NCI-H1436 (cell line): ENCODE measurements around the gene SLC12A7.
"Not testable (repeated sequence)": the region's sequence is repeated elsewhere in the genome, so short reads cannot be mapped to it uniquely, and the experiment has no call there.

Source experiments
- DNase-seq: peaks from one replicate; lab custom pipeline; 2025; lab: John Stamatoyannopoulos, UW

The SLC12A7 gene

DNA sequence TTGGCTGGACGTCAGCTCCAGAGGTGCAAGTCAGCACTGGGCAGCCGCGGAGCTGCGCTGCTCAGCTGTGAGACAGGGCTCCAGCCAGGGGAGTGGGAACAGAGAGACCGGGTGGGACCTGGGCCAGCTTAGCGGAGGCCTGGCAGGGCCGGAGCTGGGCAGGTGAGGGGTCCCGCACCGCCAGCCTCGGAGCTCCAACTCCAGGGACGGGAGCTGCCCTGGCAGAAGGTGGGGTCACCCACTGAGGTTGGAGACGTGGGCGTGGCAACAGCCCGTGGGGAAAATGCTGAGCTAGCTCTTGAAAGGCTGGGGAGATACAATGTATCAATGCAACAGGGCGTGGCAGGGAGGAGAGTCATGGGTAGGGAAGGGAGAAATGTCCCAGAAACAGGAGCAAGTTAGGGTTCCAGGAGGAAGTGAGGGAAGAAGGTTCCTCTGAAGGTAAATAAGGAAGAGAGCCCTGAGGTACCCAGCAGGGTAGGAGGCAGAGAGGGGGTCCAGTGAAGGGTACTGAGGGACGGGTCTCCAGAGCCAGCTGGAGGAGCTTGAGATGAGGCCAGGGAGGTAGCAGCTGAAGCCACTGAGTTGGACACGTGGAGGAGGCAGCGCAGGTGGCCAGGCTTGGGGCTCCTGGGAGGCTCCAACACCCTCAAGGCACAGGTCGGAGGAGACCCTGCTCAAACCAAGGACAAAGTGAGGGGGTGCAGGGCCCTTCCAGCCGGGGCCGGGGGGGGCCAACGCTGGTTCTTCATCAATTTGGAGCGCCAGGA lies 104.0 kb downstream of the SLC12A7 start:
- DNase-seq = no peak

DNA sequence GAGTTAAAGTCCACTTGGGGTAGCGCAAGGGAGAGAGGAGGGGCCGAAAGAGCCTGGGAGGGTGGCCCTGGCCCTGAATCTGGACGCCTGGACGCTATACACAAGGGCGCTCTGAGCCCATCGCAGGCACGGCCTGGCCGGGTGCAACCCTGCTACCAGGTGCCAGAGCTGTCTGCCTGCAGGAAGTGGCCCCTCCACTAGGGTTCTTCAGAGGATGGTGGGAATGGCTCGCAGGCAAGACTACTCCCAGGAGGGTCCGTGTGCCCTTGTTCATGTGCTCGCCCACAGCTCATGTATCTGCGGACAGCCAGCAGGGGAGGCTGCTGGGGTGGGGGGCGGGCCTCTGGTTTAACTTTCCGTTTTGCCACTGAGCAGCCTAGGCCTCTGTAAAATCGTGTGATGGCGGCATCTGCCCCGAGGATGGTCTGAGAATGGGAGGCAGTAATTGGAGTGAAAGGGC lies 104.6 kb downstream of the SLC12A7 start:
- no peak for DNase-seq

DNA sequence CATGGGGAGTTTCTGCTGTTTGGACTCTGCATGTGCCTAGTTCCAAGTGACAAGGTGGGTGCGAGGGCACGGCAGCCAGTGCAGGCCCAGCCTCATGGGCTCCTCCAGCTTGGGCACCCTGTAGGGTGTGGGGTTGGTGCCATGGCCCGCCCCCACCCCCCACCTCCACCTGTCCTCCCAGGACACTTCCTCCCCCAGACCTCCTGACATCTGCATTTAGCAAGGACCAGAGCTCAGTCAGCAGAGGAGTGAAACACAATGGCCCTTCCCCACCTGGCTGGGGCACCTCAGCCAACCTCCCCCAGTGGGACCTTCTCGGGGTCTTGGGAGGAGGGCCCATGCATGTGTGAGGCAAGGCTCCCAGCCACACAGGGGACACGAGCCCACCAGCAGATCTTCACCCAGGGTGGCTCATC lies 105.2 kb downstream of the SLC12A7 start:
- no peak for DNase-seq

DNA sequence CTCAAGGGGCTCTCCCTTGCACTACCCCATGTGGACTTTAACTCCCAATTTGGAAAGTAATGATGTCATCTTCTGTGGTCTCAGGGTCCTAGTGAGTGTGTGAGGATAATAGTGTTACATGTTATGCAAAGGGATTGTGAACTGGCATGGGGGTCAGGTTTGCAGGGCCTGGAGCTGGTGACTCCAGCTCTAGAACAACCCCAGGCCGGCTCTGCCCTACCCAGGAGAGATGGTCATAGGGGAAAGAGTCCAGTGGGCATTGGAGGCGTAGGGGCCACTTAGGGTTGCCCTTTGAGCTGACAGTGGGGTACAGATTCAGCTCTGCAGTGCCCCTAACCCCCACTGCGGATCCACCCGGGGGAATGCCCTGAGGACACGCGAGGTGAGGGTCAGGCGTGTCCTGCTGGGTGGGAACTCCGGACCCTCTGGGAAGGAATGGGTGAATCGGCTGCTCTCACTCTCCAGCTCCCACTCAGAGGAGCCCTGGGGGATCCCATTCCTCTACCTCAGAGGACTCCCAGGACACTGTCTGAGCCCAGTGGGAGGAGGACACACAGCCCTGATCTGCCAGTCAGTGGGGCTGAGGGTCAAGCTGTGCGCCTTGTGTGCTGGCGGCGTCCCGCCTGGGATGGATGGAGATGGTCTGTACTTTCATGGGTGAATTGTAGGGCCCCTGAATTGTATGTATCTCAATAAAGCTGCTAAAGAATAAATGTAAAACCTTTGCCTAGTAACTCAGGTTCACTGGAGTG lies 105.8 kb downstream of the SLC12A7 start:
- DNase-seq = no peak

DNA sequence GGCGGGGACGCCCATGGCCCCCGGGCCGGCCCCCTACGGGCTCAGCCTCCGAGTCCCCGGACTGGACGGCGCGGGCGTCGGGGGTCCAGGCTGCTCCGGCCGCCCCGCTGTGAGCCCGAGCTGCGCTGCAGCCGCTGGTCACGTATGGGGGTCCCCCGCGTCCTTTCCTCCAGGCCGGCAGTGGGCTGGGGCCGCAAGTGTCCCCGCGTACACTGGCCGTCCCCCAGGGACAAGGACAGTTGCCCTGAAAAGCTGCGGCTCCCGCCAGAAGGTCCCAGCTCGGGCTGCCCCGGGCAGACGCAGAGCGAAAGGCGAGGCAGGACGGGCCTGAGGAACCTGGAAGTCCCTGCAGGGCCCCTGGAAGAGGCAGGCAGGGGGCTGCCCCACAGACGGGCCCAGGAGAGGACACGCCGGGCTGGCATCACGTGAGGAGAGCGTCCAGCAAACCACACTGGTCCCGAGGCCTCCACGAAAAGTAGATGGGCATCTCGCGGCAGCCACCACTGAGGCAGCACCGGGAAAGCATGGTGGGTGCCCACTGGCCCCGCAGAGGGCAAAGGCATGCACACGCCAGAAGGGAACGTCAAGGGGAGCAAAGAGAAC lies 106.5 kb downstream of the SLC12A7 start:
- DNase-seq = no peak

DNA sequence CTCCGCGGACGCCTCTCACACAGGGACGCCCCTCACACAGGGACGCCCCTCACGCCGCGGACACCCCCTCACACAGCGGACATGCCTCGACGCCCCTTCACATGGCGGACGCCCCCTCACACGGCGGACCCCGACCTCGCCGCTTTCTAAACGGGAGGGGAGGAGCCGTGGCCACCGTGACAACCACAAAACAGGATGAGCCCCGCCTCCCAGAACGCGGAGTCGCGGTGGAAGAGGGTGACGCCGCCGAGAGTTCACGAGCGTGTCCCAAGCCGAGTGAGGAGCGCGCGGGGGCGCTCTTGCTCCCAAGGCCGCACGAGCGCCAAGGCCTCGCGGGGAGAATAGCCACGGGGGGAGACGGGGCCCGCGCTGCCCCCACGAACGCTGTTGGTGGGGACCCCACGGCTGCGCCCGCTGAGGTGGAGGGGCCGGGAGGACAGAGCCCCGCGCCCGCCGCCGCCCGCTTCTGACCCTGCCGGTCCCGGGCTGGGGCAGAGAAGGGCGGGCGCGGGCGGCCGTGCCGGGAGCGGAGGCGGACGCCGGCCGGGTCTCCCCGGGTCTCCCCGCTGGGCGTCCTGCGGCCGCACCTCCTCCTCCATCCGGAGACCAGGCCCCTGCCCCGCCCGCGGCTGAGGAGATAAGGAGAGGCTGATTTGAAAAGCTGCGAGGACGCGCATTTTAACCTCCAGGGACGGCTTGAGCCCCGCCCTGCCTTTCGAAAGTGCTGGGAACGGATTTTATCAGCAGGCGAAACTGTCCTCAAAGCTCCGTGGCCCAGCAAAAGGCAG lies 107.2 kb downstream of the SLC12A7 start:
- DNase-seq = no peak

DNA sequence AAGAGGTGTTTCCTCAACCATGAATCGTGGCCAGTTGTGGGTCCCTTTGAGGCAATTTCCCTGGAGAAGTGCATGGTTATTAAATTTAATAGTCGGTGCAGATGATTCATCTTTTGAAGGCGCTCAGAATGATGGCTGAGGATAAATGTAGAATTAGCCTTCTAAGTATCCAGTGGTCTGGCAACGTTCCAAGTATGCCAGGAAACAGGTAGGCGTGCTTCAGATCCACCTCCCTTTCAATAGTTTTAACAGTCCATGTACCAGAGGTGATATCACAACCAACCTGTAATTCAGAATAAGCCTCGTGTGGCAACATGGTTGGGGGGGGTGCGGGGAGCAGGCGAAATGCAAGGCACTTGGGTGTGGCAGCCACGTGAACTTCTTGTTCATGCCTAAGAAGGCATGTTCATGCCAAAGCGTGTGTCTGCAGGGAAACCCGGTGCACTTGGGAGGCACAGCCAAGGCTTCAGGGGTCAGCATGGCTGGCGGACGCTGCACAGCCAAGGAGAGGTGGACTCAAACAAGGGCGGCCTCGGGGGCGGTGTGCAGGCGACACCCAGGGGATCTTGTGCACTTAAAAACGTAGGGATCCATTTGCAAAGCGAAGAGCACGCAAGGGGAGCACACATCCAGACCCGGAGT lies 108.4 kb downstream of the SLC12A7 start:
- peak; percentile 83 for DNase-seq

DNA sequence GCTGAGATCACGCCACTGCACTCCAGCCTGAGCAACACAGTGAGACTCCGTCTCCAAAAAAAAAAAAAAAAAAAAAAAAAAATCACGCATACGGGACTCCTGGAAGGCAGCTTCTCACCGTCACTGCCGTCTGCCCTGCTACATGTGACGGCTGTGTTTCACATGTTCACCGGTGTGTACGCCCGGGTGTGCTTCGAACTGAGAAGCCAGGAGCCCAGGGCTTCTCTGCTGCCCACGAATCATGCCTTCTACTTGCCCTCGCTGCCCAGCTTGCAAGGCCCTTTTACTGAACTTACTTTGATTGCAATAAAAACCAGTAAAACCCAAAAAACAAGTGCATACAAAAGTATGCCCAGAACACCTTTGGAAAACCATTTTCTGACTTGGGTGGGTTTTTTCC lies 109.0 kb downstream of the SLC12A7 start:
- no peak for DNase-seq

DNA sequence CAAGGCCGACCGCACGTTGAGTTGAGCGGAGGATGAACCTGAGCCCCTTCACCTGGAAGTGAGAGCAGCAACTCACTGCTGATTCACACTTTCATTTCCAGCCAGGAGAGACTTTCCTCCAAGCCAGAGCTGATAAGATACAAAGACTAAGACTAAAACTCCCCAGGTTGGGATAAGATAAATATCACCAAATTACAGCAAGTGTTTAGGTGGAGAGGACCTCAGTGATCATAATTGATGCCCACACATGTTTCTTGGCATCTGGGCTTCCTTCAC lies 109.7 kb downstream of the SLC12A7 start:
- no peak for DNase-seq

DNA sequence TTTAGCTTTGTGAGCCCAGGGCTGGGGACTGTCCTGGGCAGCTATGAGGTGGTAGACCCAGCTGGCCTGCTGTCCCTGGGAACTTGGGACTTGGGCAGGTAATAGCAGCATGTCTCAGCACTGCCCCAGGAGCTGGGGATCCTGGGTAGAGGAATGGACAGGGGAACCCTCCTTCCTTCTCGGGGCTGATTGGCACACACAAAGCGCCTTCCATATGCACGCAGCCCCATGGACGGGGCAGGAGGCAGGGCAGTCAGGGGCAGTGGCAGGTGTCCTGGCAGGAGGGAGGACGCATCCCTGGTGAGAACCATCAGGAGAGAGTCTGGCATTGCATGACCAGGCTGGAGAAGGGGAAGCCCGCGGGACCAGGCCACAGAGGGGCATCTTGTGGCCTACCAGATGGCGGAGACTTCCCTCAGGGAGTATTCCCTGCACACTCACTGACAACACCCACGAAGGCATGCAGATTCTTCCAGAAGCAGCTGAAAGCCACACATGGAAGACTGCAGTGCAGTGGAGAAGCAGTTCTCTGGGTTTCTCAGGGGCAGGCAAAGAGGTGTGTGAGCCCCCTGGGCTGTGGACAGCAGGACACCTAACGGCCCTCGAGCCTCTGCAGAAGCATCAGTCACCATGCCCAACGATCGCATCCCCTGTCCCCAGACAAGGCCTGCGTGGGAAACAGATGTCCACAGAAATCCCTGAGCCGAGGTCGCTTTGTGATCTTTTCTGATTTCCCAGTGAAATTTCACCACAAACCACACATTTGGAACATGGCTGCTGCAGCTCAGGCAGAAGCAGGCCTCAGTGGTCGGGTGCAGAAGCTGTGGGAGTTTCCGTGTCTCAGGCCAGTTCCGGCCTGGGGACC lies 110.2 kb downstream of the SLC12A7 start:
- DNase-seq = no peak

DNA sequence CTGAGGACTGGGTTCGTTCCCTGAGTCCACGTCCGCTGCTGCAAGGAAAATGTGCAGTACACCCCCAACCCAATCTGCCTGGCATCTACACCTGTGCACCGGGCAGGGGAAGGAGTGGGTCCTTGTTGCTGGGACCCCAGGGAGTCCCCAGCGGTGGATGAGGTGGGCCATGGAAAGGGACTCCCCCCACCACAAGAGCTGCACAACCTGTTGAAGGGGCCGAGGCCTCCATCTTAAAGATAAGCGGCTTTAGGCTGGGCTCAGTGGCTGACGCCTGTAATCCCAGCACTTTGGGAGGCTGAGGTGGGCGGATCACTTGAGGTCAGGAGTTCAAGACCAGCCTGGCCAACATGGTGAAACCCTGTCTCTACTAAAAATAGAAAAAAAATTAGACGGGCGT lies 111.0 kb downstream of the SLC12A7 start:
- not testable (repeated sequence) for DNase-seq
